Psoas muscle (tissue), 8 donors: ENCODE results near the gene HGFAC. TPM values are rescaled to one million over a fixed set of nuclear protein-coding genes. Genes with fewer than 3 reads are reported as not detected.
"Not testable (repeated sequence)": the region's sequence is repeated elsewhere in the genome, so short reads cannot be mapped to it uniquely, and the experiment has no call there.

ENCODE experiments used
- ATAC-seq, 4 donors: fragments of 200-7000 bp; cut with Tn5 transposase; one replicate each; pipeline ENCODE4 v1.9.1; 2020; ENCODE audit warnings: moderate library complexity in 3 of 4, mild to moderate bottlenecking in 2 of 4
- DNase-seq, 2 donors: peaks; one replicate each; pipeline ENCODE4 v3.0.0-alpha.2; 2020
- H3K27ac ChIP-seq: fragments of 200-600 bp; one replicate; pipeline ENCODE4 v1.8.0; 2022
- H3K27me3 ChIP-seq, 3 donors: fragments of 200-600 bp in 1 of 3; one replicate each; pipeline versions ENCODE4 v1.6.1 to v1.8.0; 2013 to 2022; ENCODE audit warnings: low read length in 2 of 3, mild to moderate bottlenecking in 2 of 3, moderate library complexity in 1 of 3; ENCODE audit not compliant: insufficient read depth in 3 of 3
- H3K36me3 ChIP-seq, 2 donors: fragments of 200-600 bp in 1 of 2; one replicate each; pipeline versions ENCODE4 v1.6.1 to v1.8.0; 2013 to 2022; ENCODE audit warnings: low read depth in 1 of 2, mild to moderate bottlenecking in 1 of 2, moderate library complexity in 1 of 2; ENCODE audit not compliant: insufficient read depth in 1 of 2
- H3K4me1 ChIP-seq: fragments of 200-600 bp; one replicate; pipeline ENCODE4 v1.8.0; 2022
- H3K4me3 ChIP-seq: fragments of 200-600 bp; one replicate; pipeline ENCODE4 v1.8.0; 2022; ENCODE audit warnings: mild to moderate bottlenecking
- H3K9me3 ChIP-seq: fragments of 200-600 bp; one replicate; pipeline ENCODE4 v1.8.0; 2022
- WGBS, 3 donors: extraction: QIAGEN DNeasy Blood & Tissue Kit; methylation state at CpG; one replicate each; pipeline versions ENCODE4 v1.1.6 to v1.1.7; 2013; 5-methylcytosine and 5-hydroxymethylcytosine counted together
- intact Hi-C, 2 donors: fragments of 100-400 bp; cut with DNase I; formaldehyde crosslinking; loops; one replicate each; pipeline versions ENCODE4 v1.11.0 to v1.14.2; 2022
- polyA plus RNA-seq, 3 donors: library from polyadenylated mRNA; stranded (reverse); fragments of 200-250 nt; gene quantifications; one replicate each; pipeline ENCODE4 v1.2.3, GENCODE V29; 2013
- total RNA-seq, 4 donors: library from RNA; stranded (reverse); fragmentation: NEBNext Ultra II Directional in 2 of 4; extraction: Animal tissue kit (Norgen Biotek cat#: 25700) in 2 of 4; gene quantifications; one replicate each; pipeline versions ENCODE4 v1.2.1 to v1.2.4, GENCODE V29; 2021 to 2023
- TF ChIP-seq, protein P1 (sequence below): fragments of 200-600 bp; IDR thresholded peaks from one replicate; pipeline ENCODE4 v1.8.0; 2022; ENCODE audit warnings: antibody characterized with exemption
- donor health status: healthy with polysubstance abuse.
- donor health status: DM: no; HTN: no; CAD: no; lungs with moderate emphysema.
- donor health status: Bipolar disorder and iron deficiency.
- donor health status: healthy.
- donor health status: DM: yes; HTN: yes; CAD: no.
- donor health status: DM: no; HTN: no; CAD: no.
- donor health status: DM: no; HTN: no; CAD: no.
- donor health status: DM: yes; HTN: yes; CAD: no.

HGFAC gene
- total and polyA plus RNA-seq, 7 donors: 0.09 to 1.2 (median 0.39) TPM; not detected in 1

GRCh38 chr4:3410401-3411135 is 31.2 kb upstream of the HGFAC start:
- H3K4me3 ChIP-seq: no peak overlapping the region
- 85 to 92% (median 88%) methylated on average over 22 of the region's 22 CpGs for WGBS, 3 donors
- H3K4me1 ChIP-seq: peaks cover under 1% of the 10 kb centered on the region
- peaks cover 0 to 2% of the 10 kb centered on the region in 2 donors for H3K36me3 ChIP-seq
- TF ChIP-seq, protein P1, sequence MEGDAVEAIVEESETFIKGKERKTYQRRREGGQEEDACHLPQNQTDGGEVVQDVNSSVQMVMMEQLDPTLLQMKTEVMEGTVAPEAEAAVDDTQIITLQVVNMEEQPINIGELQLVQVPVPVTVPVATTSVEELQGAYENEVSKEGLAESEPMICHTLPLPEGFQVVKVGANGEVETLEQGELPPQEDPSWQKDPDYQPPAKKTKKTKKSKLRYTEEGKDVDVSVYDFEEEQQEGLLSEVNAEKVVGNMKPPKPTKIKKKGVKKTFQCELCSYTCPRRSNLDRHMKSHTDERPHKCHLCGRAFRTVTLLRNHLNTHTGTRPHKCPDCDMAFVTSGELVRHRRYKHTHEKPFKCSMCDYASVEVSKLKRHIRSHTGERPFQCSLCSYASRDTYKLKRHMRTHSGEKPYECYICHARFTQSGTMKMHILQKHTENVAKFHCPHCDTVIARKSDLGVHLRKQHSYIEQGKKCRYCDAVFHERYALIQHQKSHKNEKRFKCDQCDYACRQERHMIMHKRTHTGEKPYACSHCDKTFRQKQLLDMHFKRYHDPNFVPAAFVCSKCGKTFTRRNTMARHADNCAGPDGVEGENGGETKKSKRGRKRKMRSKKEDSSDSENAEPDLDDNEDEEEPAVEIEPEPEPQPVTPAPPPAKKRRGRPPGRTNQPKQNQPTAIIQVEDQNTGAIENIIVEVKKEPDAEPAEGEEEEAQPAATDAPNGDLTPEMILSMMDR: no peak
- H3K9me3 ChIP-seq: no peaks in the 10 kb centered on the region
- peak in 1 of 2 donors; percentile 36 for DNase-seq
- intact Hi-C loops: no loop called here
- H3K27me3 ChIP-seq: no peaks in the 10 kb centered on the region
- no peak for ATAC-seq
- H3K27ac ChIP-seq: no peak overlapping the region

DNA sequence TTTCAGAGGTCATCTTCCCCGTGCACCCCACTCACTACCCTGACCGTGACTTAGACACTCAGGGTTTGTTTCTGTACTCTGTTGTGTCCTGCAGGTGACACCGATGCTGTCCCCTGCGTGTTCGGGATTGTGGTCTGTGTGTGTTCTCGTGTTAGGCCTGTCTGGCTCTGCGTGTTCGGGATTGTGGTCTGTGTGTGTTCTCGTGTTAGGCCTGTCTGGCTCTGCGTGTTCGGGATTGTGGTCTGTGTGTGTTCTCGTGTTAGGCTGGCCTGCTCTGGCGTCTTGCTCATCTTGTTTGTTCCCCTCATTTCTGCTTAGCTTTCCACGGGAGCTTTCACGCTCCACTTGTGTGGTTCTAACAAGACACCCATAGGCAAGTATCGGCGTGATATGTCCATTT is 30.6 kb upstream of the HGFAC start:
- H3K4me3 ChIP-seq, ATAC-seq, H3K27ac ChIP-seq, H3K27me3 ChIP-seq, H3K4me1 ChIP-seq, H3K36me3 ChIP-seq, H3K9me3 ChIP-seq, intact Hi-C loops: not testable (repeated sequence)
- DNase-seq: peak in 1 of 2 donors; percentile 5
- 95 to 97% (median 96%) methylated on average over 17 of the region's 17 CpGs for WGBS, 3 donors

DNA sequence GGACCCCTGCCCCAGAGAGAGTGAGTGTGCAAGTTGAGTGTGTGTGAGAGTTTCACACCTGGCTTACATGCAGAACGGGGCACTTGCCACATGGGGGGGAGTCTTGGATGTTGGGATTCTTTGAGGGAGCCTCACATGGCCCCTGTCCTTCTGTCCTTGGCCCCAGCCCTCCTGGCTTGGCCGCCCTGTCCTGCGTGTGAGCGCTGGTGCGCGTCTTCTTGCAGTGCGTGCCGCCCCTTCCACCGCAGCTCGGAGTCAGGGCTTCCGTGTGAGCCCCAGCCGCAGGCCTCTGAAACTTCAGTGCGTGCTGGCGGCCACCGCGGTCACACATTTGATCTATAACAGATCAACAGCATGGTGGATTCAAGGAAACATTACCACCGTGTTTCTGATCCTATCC is 30.1 kb upstream of the HGFAC start:
- WGBS, 3 donors: 90 to 93% (median 93%) methylated on average over 17 of the region's 17 CpGs
- Histone ChIP-seq H3K4me1 (no peaks in the 10 kb centered on the region), H3K27ac (no peak overlapping the region), H3K4me3 (no peak overlapping the region), H3K27me3 (no peaks in the 10 kb centered on the region), H3K36me3 (peaks cover 0 to 13% of the 10 kb centered on the region in 2 donors), H3K9me3 (no peaks in the 10 kb centered on the region)
- DNase-seq: peak in 1 of 2 donors; percentile 28
- TF ChIP-seq, protein P1: no peak
- intact Hi-C loops: no loop called here
- no peak for ATAC-seq

GRCh38 chr4:3412257-3413020 is 29.3 kb upstream of the HGFAC start:
- no peak for ATAC-seq
- 88 to 91% (median 90%) methylated on average over 18 to 24 of the region's 24 CpGs for WGBS, 3 donors
- Histone ChIP-seq H3K36me3 (peaks cover 0 to 21% of the 10 kb centered on the region in 2 donors), H3K9me3 (no peaks in the 10 kb centered on the region), H3K27ac (no peak overlapping the region), H3K27me3 (no peaks in the 10 kb centered on the region), H3K4me3 (no peak overlapping the region), H3K4me1 (no peaks in the 10 kb centered on the region)
- TF ChIP-seq, protein P1: no peak
- intact Hi-C loops: no loop called here
- DNase-seq: peak in 1 of 2 donors; percentile 19

- ATAC-seq (no peak), DNase-seq (peak in 1 of 2 donors; percentile 35)
- Histone ChIP-seq H3K4me1 (no peaks in the 10 kb centered on the region), H3K27me3 (no peaks in the 10 kb centered on the region), H3K36me3 (peaks cover 0 to 29% of the 10 kb centered on the region in 2 donors), H3K9me3 (no peaks in the 10 kb centered on the region), H3K27ac (no peak overlapping the region), H3K4me3 (no peak overlapping the region)
- TF ChIP-seq, protein P1: no peak
- intact Hi-C loops: no loop called here
- WGBS, 3 donors: 93 to 95% (median 94%) methylated on average over 29 of the region's 29 CpGs
Observed at GRCh38 chr4:3413217-3413671, 28.5 kb upstream of the HGFAC start.
